GM19351 (cell line): ENCODE measurements around the gene VPS25.
"Not testable (repeated sequence)": the region's sequence is repeated elsewhere in the genome, so short reads cannot be mapped to it uniquely, and the experiment has no call there.

Experiments used
- ATAC-seq: cut with Tn5 transposase; IDR thresholded peaks from one replicate; pipeline ENCODE4 v1.9.1; 2021; ENCODE audit warnings: mild to moderate bottlenecking, moderate library complexity; ENCODE audit not compliant: unreplicated experiment

VPS25 gene

GRCh38 chr17:42768006-42768405, 5.2 kb upstream of the VPS25 start:
- ATAC-seq: not testable (repeated sequence)

DNA sequence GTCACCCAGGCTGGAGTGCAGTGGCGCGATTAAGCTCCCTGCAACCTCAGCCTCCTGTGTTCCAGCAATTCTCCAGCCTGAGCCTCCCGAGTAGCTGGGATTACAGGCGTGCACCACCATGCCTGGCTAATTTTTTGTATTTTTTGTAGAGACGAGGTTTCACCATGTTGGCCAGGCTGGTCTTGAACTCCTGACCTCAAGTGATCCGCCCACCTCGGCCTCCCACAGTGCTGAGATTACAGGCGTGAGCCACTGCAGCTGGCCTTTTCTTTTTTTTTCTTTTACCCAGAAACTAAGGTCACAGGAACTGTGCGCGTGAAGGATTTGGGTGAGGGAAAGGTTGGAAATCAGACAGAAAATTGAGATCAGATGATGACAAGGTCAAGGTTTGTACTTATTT, 3.3 kb upstream of the VPS25 start:
- ATAC-seq: not testable (repeated sequence)

DNA sequence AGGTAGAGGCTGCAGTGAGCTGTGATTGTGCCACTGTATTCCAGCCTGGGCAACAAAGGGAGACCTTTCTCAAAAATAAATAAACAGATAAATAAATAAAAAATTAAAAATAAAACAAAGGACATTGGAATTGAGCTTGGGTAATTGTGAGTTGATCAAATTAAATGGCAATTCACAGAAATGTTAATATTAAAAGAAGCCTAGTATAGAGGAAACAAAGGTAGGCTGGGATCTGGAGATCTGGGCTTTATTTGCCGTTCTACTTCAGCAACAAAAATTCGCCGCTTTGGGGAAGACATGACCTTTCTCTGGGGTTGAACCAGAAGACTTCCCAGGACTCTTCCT, 332 bp upstream of the VPS25 start:
- ATAC-seq: no peak

DNA sequence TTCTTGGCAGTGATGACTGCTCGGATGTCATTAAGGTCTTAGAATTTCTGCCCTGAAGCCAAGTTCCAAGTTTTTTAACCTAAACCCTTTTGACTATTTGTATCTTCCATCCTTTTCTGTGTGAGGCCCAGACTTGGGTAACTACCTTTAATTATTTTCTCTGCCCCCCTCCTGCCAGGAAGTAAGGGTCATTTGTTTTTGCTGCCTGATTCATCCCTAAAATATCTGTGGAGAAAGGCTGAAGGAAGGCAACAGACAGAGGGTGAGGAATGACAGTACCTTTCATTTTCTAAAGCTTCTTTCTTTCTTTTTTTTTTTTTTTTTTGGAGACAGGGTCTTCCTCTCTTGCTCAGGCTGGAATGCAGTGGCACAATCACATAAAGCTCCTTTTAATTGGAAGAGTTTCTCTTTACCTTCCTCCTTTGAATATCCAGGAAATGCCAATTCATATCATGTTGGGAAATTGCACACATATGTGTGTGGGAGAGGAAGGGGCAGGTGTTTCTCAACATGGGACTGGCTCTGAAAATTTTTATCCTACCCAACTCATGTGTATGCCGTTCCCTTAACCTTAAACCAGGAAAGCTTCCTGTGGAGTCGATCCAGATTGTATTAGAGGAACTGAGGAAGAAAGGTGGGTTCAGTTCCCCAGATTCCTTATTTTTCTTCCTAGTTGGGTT, 957 bp downstream of the VPS25 start:
- ATAC-seq: no peak

DNA sequence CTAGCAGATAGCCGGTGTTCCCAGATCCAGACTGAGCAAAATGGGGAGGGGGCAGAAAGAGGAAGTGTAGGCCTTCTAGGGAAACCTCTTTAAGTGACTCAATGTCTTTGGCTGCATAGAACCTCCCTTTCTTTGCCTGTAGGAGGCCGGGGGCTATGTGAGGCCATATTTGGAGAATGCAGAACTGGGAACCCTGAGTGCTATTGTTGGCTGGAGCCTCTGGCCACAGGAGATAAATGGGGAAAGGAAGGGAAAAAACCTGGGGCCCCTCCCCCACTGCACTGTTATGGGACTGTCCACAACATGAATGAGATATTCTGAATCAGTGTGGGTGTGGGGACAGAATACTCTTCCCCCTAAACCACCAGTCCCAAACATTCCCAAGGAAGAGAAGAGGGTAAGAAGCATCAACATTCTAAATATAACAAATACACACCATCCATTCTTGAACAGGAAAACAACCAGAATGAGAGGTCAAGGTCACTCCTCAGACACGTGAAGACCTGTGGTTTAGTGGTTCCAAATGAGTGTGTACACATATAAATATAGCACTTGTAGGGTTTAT, 2.4 kb downstream of the VPS25 start:
- ATAC-seq: no peak

- no peak for ATAC-seq
These were observed 5.3 kb downstream of the VPS25 start for GRCh38 chr17:42778570-42778969.

DNA sequence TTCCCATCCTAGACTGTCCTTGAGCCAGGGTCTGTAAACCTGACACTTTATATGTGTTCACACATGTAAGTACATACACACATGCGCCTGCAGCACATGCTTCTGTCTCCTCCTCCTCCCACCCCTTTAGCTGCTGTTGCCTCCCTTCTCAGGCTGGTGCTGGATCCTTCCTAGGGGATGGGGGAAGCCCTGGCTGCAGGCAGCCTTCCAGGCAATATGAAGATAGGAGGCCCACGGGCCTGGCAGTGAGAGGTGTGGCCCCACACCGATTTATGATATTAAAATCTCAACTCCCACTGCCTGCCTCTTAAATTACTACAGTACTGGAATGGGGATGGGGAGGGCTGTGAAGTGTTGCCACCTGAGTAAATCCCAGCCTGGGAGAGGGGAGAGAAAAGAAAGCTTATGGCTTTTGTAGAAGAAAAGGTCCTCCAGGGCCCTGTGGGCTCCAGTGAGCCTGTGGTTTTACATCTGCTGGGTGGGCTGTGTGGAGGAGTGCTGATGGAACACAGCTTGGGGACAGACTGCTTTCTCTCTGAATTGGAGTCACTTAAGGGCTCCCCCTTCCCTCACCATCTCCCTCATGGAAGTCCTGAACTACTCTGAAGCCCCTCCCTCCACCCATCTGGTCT, 6.2 kb downstream of the VPS25 start:
- no peak for ATAC-seq

GRCh38 chr17:42779936-42780850, 6.9 kb downstream of the VPS25 start, which contains the start of gene WNK4:
Gene WNK4, plus strand, starts transcription at chr17:42780610. Its CDS starts 89 bp downstream, at chr17:42780699.
- ATAC-seq: no peak

GRCh38 chr17:42780851-42781638, 7.8 kb downstream of the VPS25 start:
- ATAC-seq: no peak

GRCh38 chr17:42781639-42782165, 8.5 kb downstream of the VPS25 start:
- no peak for ATAC-seq

GRCh38 chr17:42782166-42783061, 9.2 kb downstream of the VPS25 start:
- ATAC-seq: no peak

DNA sequence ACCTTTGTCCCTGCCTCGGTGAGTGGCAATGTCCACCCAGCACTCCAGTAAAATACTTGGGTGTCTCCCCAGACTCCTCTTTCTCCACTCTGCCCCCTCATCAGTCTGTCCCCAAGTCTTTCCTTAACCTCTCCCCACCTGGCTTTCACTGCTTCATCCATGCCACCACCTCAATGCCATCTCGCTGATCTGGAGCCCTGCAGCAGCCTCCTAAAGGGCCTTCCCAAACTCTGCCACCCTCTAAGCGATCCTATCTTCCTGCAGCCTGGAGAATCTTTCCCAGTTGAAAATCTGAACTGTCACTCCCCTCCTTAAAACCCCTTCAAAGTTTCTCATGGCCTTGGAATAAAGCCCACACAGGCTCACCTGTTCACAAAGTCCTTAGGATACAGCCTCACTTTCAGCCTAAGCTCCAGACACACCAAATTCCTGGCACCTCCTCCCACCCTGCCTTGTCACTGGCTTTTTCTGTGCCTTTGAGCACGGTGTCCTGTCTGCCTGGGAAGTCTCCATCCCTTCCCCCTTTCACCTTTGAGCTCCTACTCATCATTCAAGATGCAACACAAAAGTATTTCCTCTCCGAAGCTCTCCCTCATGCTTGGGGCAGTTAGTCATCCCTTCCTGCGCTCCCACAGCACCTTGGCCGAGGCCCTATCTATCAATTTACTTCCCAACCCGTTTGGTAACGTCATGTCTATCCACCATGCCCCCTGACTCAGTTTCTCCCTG, 10.0 kb downstream of the VPS25 start:
- ATAC-seq: no peak

- ATAC-seq: no peak
These were observed 10.5 kb downstream of the VPS25 start for GRCh38 chr17:42783791-42784138.

DNA sequence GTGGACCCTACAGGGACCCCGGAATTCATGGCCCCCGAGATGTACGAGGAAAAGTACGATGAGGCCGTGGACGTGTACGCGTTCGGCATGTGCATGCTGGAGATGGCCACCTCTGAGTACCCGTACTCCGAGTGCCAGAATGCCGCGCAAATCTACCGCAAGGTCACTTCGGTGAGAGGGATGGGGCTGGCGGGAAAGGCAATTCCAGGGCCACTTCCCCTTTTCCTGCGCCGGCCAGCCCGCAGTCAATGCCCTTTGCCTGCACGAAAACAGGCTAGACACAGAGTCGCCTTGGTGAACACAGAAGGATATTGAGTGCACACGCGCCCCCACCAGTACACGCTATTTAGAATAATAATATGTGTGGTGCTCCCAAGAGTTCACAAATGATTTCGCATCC, 11.2 kb downstream of the VPS25 start:
- ATAC-seq: no peak

GRCh38 chr17:42784811-42785592, 11.8 kb downstream of the VPS25 start:
- ATAC-seq: no peak

DNA sequence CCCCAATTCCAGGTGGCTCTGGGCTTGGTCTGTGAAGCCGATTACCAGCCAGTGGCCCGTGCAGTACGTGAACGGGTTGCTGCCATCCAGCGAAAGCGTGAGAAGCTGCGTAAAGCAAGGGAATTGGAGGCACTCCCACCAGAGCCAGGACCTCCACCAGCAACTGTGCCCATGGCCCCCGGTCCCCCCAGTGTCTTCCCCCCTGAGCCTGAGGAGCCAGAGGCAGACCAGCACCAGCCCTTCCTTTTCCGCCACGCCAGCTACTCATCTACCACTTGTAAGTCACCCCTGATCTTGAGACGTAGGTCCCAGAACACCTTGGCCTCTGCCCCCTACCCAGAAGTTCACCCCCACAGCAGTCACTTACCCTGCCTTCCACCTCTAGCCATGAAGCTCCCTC, 14.0 kb downstream of the VPS25 start:
- no peak for ATAC-seq

DNA sequence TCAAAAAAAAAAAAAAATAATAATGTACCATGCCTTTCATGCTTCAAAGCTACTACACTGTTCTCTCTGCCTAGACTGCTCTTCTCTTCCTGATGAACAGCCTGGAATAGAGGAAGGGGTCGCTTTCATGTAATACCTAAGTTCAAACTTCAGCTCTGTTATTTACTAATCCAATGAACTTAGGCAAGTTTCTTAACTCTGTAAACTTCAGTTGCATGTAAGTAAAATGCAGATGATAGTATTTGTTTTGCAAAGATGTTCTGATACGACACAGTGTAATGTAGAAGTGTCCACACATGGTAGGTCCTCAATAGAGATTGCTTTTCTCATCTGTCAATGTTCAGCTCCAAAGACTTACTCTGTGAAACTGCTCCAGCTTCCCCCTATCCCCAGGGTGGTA, 18.7 kb downstream of the VPS25 start:
- no peak for ATAC-seq

GRCh38 chr17:42792545-42792944, 19.3 kb downstream of the VPS25 start:
- no peak for ATAC-seq
